Posterior cingulate gyrus (tissue), 11 donors: Measurements from ENCODE around the gene RNFT2.
A peak's percentile ranks its signal among the peaks of the same experiment; 100 is the strongest.

Experiments
- DNase-seq, 10 donors: peaks; one replicate each; pipeline versions ENCODE4 v3.0.0 to v3.0.0-alpha.2; 2020 to 2021; ENCODE audit warnings: mixed read lengths in 3 of 10
- intact Hi-C: fragments of 100-400 bp; cut with DNase I; formaldehyde crosslinking; loops from one replicate; pipeline ENCODE4 v1.15.1; 2023

The RNFT2 gene

GRCh38 chr12:116737774-116738657 is at the start of gene RNFT2, which contains the start of gene SPRING1:
TSS of gene RNFT2 (plus strand) at chr12:116738315. CDS start at chr12:116740498, 2,183 bp downstream.
TSS of gene SPRING1 (minus strand) at chr12:116738069. CDS start at chr12:116737900, 169 bp downstream.
- intact Hi-C loops: loop anchor here (2.0 to 5.0 kb wide), 2 partner anchors 29 to 79 kb away; no protein-coding TSS in a partner anchor
- peak; percentile 99 to 100 (median 100) for DNase-seq

GRCh38 chr12:116689521-116689920 is 48.6 kb upstream of the RNFT2 start:
- intact Hi-C loops: no loop called here
- no peak for DNase-seq

GRCh38 chr12:116689979-116690744 is 48.0 kb upstream of the RNFT2 start:
- intact Hi-C loops: no loop called here

GRCh38 chr12:116691205-116691604 is 46.9 kb upstream of the RNFT2 start:
- DNase-seq: no peak
- intact Hi-C loops: no loop called here

More at GRCh38 chr12:116689979-116690744, 48.0 kb upstream of the RNFT2 start:
- no peak for DNase-seq

GRCh38 chr12:116691636-116692035 is 46.5 kb upstream of the RNFT2 start:
- DNase-seq: no peak
- intact Hi-C loops: no loop called here

- intact Hi-C loops: no loop called here
- DNase-seq: no peak
These were observed 45.5 kb upstream of the RNFT2 start for GRCh38 chr12:116692605-116693004.

GRCh38 chr12:116693286-116694227 is 44.6 kb upstream of the RNFT2 start:
- DNase-seq: no peak
- intact Hi-C loops: no loop called here

GRCh38 chr12:116694653-116695463 is 43.3 kb upstream of the RNFT2 start:
- intact Hi-C loops: loop anchor here (5.0 kb wide), 1 partner anchor 683 kb away; no protein-coding TSS in a partner anchor
- DNase-seq: no peak

- DNase-seq: no peak
- intact Hi-C loops: loop anchor here (5.0 kb wide), 1 partner anchor 683 kb away; no protein-coding TSS in a partner anchor
These were observed 42.7 kb upstream of the RNFT2 start for GRCh38 chr12:116695464-116695725.

- DNase-seq: peak in 4 of 10 donors; percentile 23 to 85 (median 28)
- intact Hi-C loops: loop anchor here (5.0 kb wide), 1 partner anchor 685 kb away; no protein-coding TSS in a partner anchor
These were observed 40.8 kb upstream of the RNFT2 start for GRCh38 chr12:116697305-116697704.

GRCh38 chr12:116697716-116698115 is 40.4 kb upstream of the RNFT2 start:
- no peak for DNase-seq
- intact Hi-C loops: loop anchor here (5.0 kb wide), 1 partner anchor 685 kb away; no protein-coding TSS in a partner anchor

GRCh38 chr12:116698116-116698515 is 40.0 kb upstream of the RNFT2 start:
- intact Hi-C loops: loop anchor here (5.0 kb wide), 1 partner anchor 686 kb away; no protein-coding TSS in a partner anchor
- DNase-seq: no peak

- DNase-seq: no peak
- intact Hi-C loops: loop anchor here (5.0 kb wide), 1 partner anchor 686 kb away; no protein-coding TSS in a partner anchor
These were observed 39.5 kb upstream of the RNFT2 start for GRCh38 chr12:116698554-116699075.

- intact Hi-C loops: loop anchor here (10.0 kb wide), 2 partner anchors 425 to 565 kb away; partner anchors contain the start of gene MED13L
- no peak for DNase-seq
These were observed 38.0 kb upstream of the RNFT2 start for GRCh38 chr12:116700066-116700465.

- no peak for DNase-seq
- intact Hi-C loops: loop anchor here (10.0 kb wide), 2 partner anchors 427 to 567 kb away; partner anchors contain the start of gene MED13L
These were observed 36.7 kb upstream of the RNFT2 start for GRCh38 chr12:116701432-116701831.

GRCh38 chr12:116703214-116703795 is 34.8 kb upstream of the RNFT2 start:
- peak in 9 of 10 donors; percentile 49 to 95 (median 78) for DNase-seq
- intact Hi-C loops: loop anchor here (2.0 to 10.0 kb wide), 3 partner anchors 179 to 569 kb away; partner anchors contain the start of gene MED13L

GRCh38 chr12:116707751-116708150 is 30.4 kb upstream of the RNFT2 start:
- intact Hi-C loops: loop anchor here (2.0 to 10.0 kb wide), 3 partner anchors 29 to 573 kb away; partner anchors contain the start of gene MED13L
- DNase-seq: no peak
